Measurements from ENCODE around the gene OBP2A. TPM values are rescaled to one million over a fixed set of nuclear protein-coding genes. Genes with fewer than 3 reads are reported as not detected.

OBP2A gene
- total RNA-seq, 2 donors from 2014 or later, result 19.7 TPM; not detected in 1

GRCh38 chr9:135550344-135550918 is 4.5 kb downstream of the OBP2A start:
- intact Hi-C loops (cut with DNase I), result no loop called here
- 56% methylated on average over 16 of the region's 17 CpGs for WGBS
- Histone ChIP-seq H3K27ac (no peak overlapping the region), H3K36me3 (no peaks in the 10 kb centered on the region), H3K4me1 (replicated peaks) (no peaks in the 10 kb centered on the region), H3K4me3 (no peak overlapping the region), H3K9me3 (no peaks in the 10 kb centered on the region), H3K27me3 (replicated peaks; ENCODE audit: insufficient read depth) (no peaks in the 10 kb centered on the region)
- no peak for TF ChIP-seq CTCF (IDR thresholded peaks at IDR 0.05)
- no peak for TF ChIP-seq POLR2A (IDR thresholded peaks at IDR 0.05)
- no peak for TF ChIP-seq POLR2AphosphoS5 (IDR thresholded peaks at IDR 0.05)
- no peak for DNase-seq (ENCODE audit: low spot score)

- whole genome bisulfite sequencing, result 53% methylated on average over 14 of the region's 14 CpGs
- no peaks in the 10 kb centered on the region for H3K4me1 ChIP-seq (replicated peaks)
- no peaks in the 10 kb centered on the region for H3K9me3 ChIP-seq
- no peak overlapping the region for H3K4me3 ChIP-seq
- DNase-seq (ENCODE audit: low spot score), result no peak
- intact Hi-C loops (cut with DNase I), result no loop called here
- H3K36me3 ChIP-seq, result no peaks in the 10 kb centered on the region
- no peak for TF ChIP-seq CTCF (IDR thresholded peaks at IDR 0.05)
- no peaks in the 10 kb centered on the region for H3K27me3 ChIP-seq (replicated peaks; ENCODE audit: insufficient read depth)
- H3K27ac ChIP-seq, result no peak overlapping the region
Measured at GRCh38 chr9:135551031-135551430, 5.1 kb downstream of the OBP2A start.

GRCh38 chr9:135551456-135551855 is 5.5 kb downstream of the OBP2A start:
- intact Hi-C loops (cut with DNase I), result no loop called here
- WGBS, result 89% methylated on average over 13 of the region's 13 CpGs

GRCh38 chr9:135552021-135552697 is 6.2 kb downstream of the OBP2A start:
- 79% methylated on average over 16 of the region's 18 CpGs for WGBS
- Histone ChIP-seq H3K36me3 (no peaks in the 10 kb centered on the region), H3K27me3 (replicated peaks; ENCODE audit: insufficient read depth) (no peaks in the 10 kb centered on the region), H3K27ac (no peak overlapping the region), H3K4me3 (no peak overlapping the region), H3K4me1 (replicated peaks) (no peaks in the 10 kb centered on the region), H3K9me3 (no peaks in the 10 kb centered on the region)
- TF ChIP-seq CTCF (IDR thresholded peaks at IDR 0.05), result no peak
- TF ChIP-seq POLR2AphosphoS5 (IDR thresholded peaks at IDR 0.05), result no peak
- DNase-seq (ENCODE audit: low spot score), result no peak
- intact Hi-C loops (cut with DNase I), result no loop called here

More at GRCh38 chr9:135551456-135551855, 5.5 kb downstream of the OBP2A start:
- Histone ChIP-seq H3K9me3 (no peaks in the 10 kb centered on the region), H3K36me3 (no peaks in the 10 kb centered on the region), H3K4me1 (replicated peaks) (no peaks in the 10 kb centered on the region), H3K27ac (no peak overlapping the region), H3K4me3 (no peak overlapping the region), H3K27me3 (replicated peaks; ENCODE audit: insufficient read depth) (no peaks in the 10 kb centered on the region)
- TF ChIP-seq POLR2A (IDR thresholded peaks at IDR 0.05), result no peak
- no peak for TF ChIP-seq CTCF (IDR thresholded peaks at IDR 0.05)
- no peak for TF ChIP-seq POLR2AphosphoS5 (IDR thresholded peaks at IDR 0.05)
- no peak for DNase-seq (ENCODE audit: low spot score)

- TF ChIP-seq POLR2AphosphoS5 (IDR thresholded peaks at IDR 0.05) (no peak), CTCF (IDR thresholded peaks at IDR 0.05) (no peak)
- H3K4me1 ChIP-seq (replicated peaks), result no peaks in the 10 kb centered on the region
- no peak for DNase-seq (ENCODE audit: low spot score)
- H3K4me3 ChIP-seq, result no peak overlapping the region
- H3K9me3 ChIP-seq, result no peaks in the 10 kb centered on the region
- 78% methylated on average over 18 of the region's 19 CpGs for WGBS
- no peaks in the 10 kb centered on the region for H3K27me3 ChIP-seq (replicated peaks; ENCODE audit: insufficient read depth)
- no peak overlapping the region for H3K27ac ChIP-seq
- H3K36me3 ChIP-seq, result no peaks in the 10 kb centered on the region
- intact Hi-C loops (cut with DNase I), result no loop called here
Measured at GRCh38 chr9:135552698-135553171, 6.8 kb downstream of the OBP2A start.
